Measurements from ENCODE around the gene SLC22A9.

The SLC22A9 gene

GRCh38 chr11:63444160-63444559 lies 74.6 kb downstream of the SLC22A9 start:
- no peak for DNase-seq (ENCODE audit: low read depth)

GRCh38 chr11:63445118-63445517 lies 75.5 kb downstream of the SLC22A9 start:
- DNase-seq (ENCODE audit: low read depth): no peak

- DNase-seq (ENCODE audit: low read depth): peak; percentile 17
These were observed 76.1 kb downstream of the SLC22A9 start for GRCh38 chr11:63445720-63446119.

GRCh38 chr11:63448646-63449045 lies 79.1 kb downstream of the SLC22A9 start:
- DNase-seq (ENCODE audit: low read depth): no peak

- peak; percentile 27 for DNase-seq (ENCODE audit: low read depth)
These were observed 90.0 kb downstream of the SLC22A9 start for GRCh38 chr11:63459586-63459985.

Data from amniotic epithelial cell (primary cell).